ENCODE data around the gene NAA35. TPM values are rescaled to one million over a fixed set of nuclear protein-coding genes. Genes with fewer than 3 reads are reported as not detected.

NAA35 gene
- polyA plus RNA-seq, 2 of the 4 experiments (the other 2 are of a cell fraction) = 24.9 to 42.4 TPM

- CTCF ChIA-PET = interaction anchor here (0.6 kb wide), 1 partner anchor 26 kb away, joined by 3 read pairs; no protein-coding TSS in a partner anchor
- POLR2A ChIA-PET = no interaction called here
These were observed 113.7 kb downstream of the NAA35 start for GRCh38 chr9:86054695-86055094.

GRCh38 chr9:86057491-86057890, 116.5 kb downstream of the NAA35 start:
- DNase-seq (ENCODE audit: low read depth in 1 of 2, low spot score in 1 of 2) = no peak
- POLR2A ChIA-PET = no interaction called here
- ATAC-seq = no peak
- TF ChIP-seq ZC3H11A (IDR thresholded peaks at IDR 0.05) = no peak
- TF ChIP-seq GATA3 (IDR thresholded peaks at IDR 0.05; ENCODE audit: borderline replicate concordance) = no peak
- TF ChIP-seq EP300 (IDR thresholded peaks at IDR 0.05) = no peak
- no peak for TF ChIP-seq CHD2 (IDR thresholded peaks at IDR 0.05; ENCODE audit: low read length, partially characterized antibody)
- no peak for TF ChIP-seq MAX (IDR thresholded peaks at IDR 0.05)
- no peak for TF ChIP-seq HEYL (CRISPR knock-in tag; IDR thresholded peaks at IDR 0.05)
- no peak for TF ChIP-seq EHF (CRISPR knock-in tag; IDR thresholded peaks at IDR 0.05)
- no peak for TF ChIP-seq POLR2A (IDR thresholded peaks at IDR 0.05; ENCODE audit: low read length)
- no peak for TF ChIP-seq KDM5A (IDR thresholded peaks at IDR 0.05)
- TF ChIP-seq HOXB13 (CRISPR knock-in tag; IDR thresholded peaks at IDR 0.05; ENCODE audit: low read depth) = no peak
- TF ChIP-seq SMC3 (IDR thresholded peaks at IDR 0.05) = no peak
- no peak for TF ChIP-seq KDM1A (IDR thresholded peaks at IDR 0.05; ENCODE audit: low read depth)
- no peak for TF ChIP-seq CTCF (IDR thresholded peaks at IDR 0.05)
- TF ChIP-seq ZNF302 (CRISPR knock-in tag; IDR thresholded peaks at IDR 0.05) = no peak
- no peak for TF ChIP-seq CHD4 (IDR thresholded peaks at IDR 0.05; ENCODE audit: borderline replicate concordance)
- no peak for TF ChIP-seq CEBPB (IDR thresholded peaks at IDR 0.05)
- Histone ChIP-seq H3K4me1 (peaks cover 8% of the 10 kb centered on the region; the same call in 1 of the 3 replicates), H3K4me3 (no peak overlapping the region), H3K9me3 (no peaks in the 10 kb centered on the region), H3K4me2 (no peak overlapping the region), H3K27ac (no peak overlapping the region)
- no peak for FAIRE-seq
- WGBS (ENCODE audit: missing lambda C conversion rate) = 92% methylated on average over 6 of the region's 13 CpGs
- CTCF ChIA-PET = interaction anchor here (1.4 kb wide), 1 partner anchor 24 kb away, joined by 3 read pairs; no protein-coding TSS in a partner anchor

More at GRCh38 chr9:86054695-86055094, 113.7 kb downstream of the NAA35 start:
- WGBS (ENCODE audit: missing lambda C conversion rate) = 78% methylated on average over 3 of the region's 3 CpGs
- ATAC-seq (no peak), FAIRE-seq (no peak), DNase-seq (ENCODE audit: low read depth in 1 of 2, low spot score in 1 of 2) (no peak)
- TF ChIP-seq CTCF (IDR thresholded peaks at IDR 0.05) = no peak
- no peak for TF ChIP-seq POLR2AphosphoS2 (conservative IDR thresholded peaks at IDR 0.05; ENCODE audit: low read length)
- no peak for TF ChIP-seq FOSL2 (IDR thresholded peaks at IDR 0.05)
- no peak for TF ChIP-seq FOSL2 (CRISPR knock-in tag; IDR thresholded peaks at IDR 0.05)
- Histone ChIP-seq H3K4me1 (peaks cover 8% of the 10 kb centered on the region; the same call in 1 of the 3 replicates), H3K4me2 (no peak overlapping the region), H3K27ac (no peak overlapping the region), H3K4me3 (no peak overlapping the region), H3K9me3 (no peaks in the 10 kb centered on the region)

GRCh38 chr9:86061972-86062739, 121.2 kb downstream of the NAA35 start:
- no peak for DNase-seq (ENCODE audit: low read depth in 1 of 2, low spot score in 1 of 2)
- no peak overlapping the region for H3K4me3 ChIP-seq
- H3K4me2 ChIP-seq = no peak overlapping the region
- peaks cover 14% of the 10 kb centered on the region; the same call in 2 of the 3 replicates for H3K4me1 ChIP-seq
- WGBS (ENCODE audit: missing lambda C conversion rate) = 75% methylated on average over 8 of the region's 11 CpGs
- ATAC-seq = peak; percentile 18 to 31; a peak in 1 of 6 replicates
- no peak for FAIRE-seq
- no peaks in the 10 kb centered on the region for H3K9me3 ChIP-seq
- POLR2A ChIA-PET = no interaction called here
- CTCF ChIA-PET = interaction anchor here (1.6 to 1.7 kb wide), 2 partner anchors 140 to 176 kb away, joined by 3 to 4 read pairs; no protein-coding TSS in a partner anchor
- no peak overlapping the region for H3K27ac ChIP-seq
- TF ChIP-seq NFE2L2 (conservative IDR thresholded peaks at IDR 0.05; ENCODE audit: low read length) = no peak
- TF ChIP-seq GATA3 (IDR thresholded peaks at IDR 0.05; ENCODE audit: borderline replicate concordance) = no peak
- no peak for TF ChIP-seq CHD2 (IDR thresholded peaks at IDR 0.05; ENCODE audit: low read length, partially characterized antibody)
- TF ChIP-seq CBX8 (IDR thresholded peaks at IDR 0.05) = no peak
- no peak for TF ChIP-seq MAZ (IDR thresholded peaks at IDR 0.05; ENCODE audit: borderline replicate concordance, low read depth, low read length)
- no peak for TF ChIP-seq POLR2AphosphoS2 (conservative IDR thresholded peaks at IDR 0.05; ENCODE audit: low read length)
- no peak for TF ChIP-seq FOSB (CRISPR knock-in tag; IDR thresholded peaks at IDR 0.05)
- TF ChIP-seq RAD21 (conservative IDR thresholded peaks at IDR 0.05 in 1 of 2, IDR thresholded peaks at IDR 0.05 in 1 of 2) = no peak
- TF ChIP-seq SMC3 (IDR thresholded peaks at IDR 0.05) = no peak
- TF ChIP-seq RFX5 (IDR thresholded peaks at IDR 0.05) = no peak
- no peak for TF ChIP-seq HOXA7 (CRISPR knock-in tag; IDR thresholded peaks at IDR 0.05)
- TF ChIP-seq NR3C1 (IDR thresholded peaks at IDR 0.05) = no peak
- no peak for TF ChIP-seq BHLHE40 (IDR thresholded peaks at IDR 0.05; ENCODE audit: low read depth, low read length)
- no peak for TF ChIP-seq HOXB5 (CRISPR knock-in tag; IDR thresholded peaks at IDR 0.05)
- TF ChIP-seq HMGXB4 (CRISPR knock-in tag; IDR thresholded peaks at IDR 0.05; ENCODE audit: borderline replicate concordance) = no peak
